Glutamatergic neuron (in vitro differentiated cells): ENCODE measurements around the gene UCN2. TPM values are rescaled to one million over a fixed set of nuclear protein-coding genes. Genes with fewer than 3 reads are reported as not detected.

ENCODE experiments used
- DNase-seq: peaks from one replicate; pipeline ENCODE4 v3.0.0; 2022
- H3K27ac Mint-ChIP-seq: one replicate; pipeline ENCODE4 v1.8.0; 2020; ENCODE audit warnings: mild to moderate bottlenecking, mixed read lengths, inconsistent platforms; ENCODE audit not compliant: unreplicated experiment
- H3K27me3 Mint-ChIP-seq: one replicate; pipeline ENCODE4 v1.8.0; 2020; ENCODE audit warnings: mild to moderate bottlenecking, moderate library complexity, mixed read lengths, inconsistent platforms; ENCODE audit not compliant: unreplicated experiment
- H3K36me3 Mint-ChIP-seq: one replicate; pipeline ENCODE4 v1.8.0; 2020; ENCODE audit warnings: mild to moderate bottlenecking, mixed read lengths, inconsistent platforms; ENCODE audit not compliant: unreplicated experiment
- H3K4me1 Mint-ChIP-seq: one replicate; pipeline ENCODE4 v1.8.0; 2020; ENCODE audit warnings: mild to moderate bottlenecking, low read depth, mixed read lengths, inconsistent platforms; ENCODE audit not compliant: unreplicated experiment
- H3K4me3 Mint-ChIP-seq: one replicate; pipeline ENCODE4 v1.8.0; 2020; ENCODE audit warnings: mild to moderate bottlenecking, mixed read lengths, inconsistent platforms; ENCODE audit not compliant: unreplicated experiment
- H3K9me3 Mint-ChIP-seq: one replicate; pipeline ENCODE4 v1.8.0; 2020; ENCODE audit warnings: mild to moderate bottlenecking, moderate library complexity, mixed read lengths, inconsistent platforms; ENCODE audit not compliant: unreplicated experiment
- CTCF ChIP-seq: fragments of 200-600 bp; sonication (generic); IDR thresholded peaks from one replicate; pipeline ENCODE4 v1.5.0; 2021; ENCODE audit not compliant: partially characterized antibody, unreplicated experiment
- total RNA-seq: library from RNA; stranded (reverse); fragmentation: NEBNext Ultra II Directional; extraction: Animal tissue kit (Norgen Biotek cat#: 25700); gene quantifications from one replicate; pipeline ENCODE4 v1.2.1, GENCODE V29; 2021; ENCODE audit not compliant: unreplicated experiment

The UCN2 gene
- total RNA-seq, 1 donor from 2014 or later = 4.3 TPM

DNA sequence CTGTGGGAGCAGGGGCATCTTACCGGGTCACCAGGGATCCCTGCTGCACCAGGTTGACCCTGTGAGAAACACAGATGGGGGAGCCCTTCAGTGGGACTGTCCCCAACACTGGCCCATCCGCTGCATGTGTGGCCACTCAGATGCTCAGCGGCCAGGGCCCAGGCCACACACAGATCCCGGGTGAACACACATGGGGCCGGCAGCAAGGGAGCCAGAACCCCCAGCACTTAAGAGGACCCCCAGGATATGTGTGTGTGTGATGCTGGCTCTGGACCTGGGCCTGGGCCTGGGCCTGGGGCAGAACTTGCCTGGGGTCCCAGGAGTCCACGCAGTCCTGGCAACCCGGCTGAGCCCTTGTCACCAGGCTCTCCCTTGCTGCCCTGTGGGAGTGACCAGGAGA is 4.9 kb upstream of the UCN2 start:
- TF ChIP-seq CTCF = no peak
- H3K27me3 Mint-ChIP-seq = peaks cover 18% of the 10 kb centered on the region
- no peak overlapping the region for H3K4me3 Mint-ChIP-seq
- peaks cover 12% of the 10 kb centered on the region for H3K9me3 Mint-ChIP-seq
- peaks cover 13% of the 10 kb centered on the region for H3K4me1 Mint-ChIP-seq
- H3K36me3 Mint-ChIP-seq = no peaks in the 10 kb centered on the region
- DNase-seq = no peak
- H3K27ac Mint-ChIP-seq = no peak overlapping the region

DNA sequence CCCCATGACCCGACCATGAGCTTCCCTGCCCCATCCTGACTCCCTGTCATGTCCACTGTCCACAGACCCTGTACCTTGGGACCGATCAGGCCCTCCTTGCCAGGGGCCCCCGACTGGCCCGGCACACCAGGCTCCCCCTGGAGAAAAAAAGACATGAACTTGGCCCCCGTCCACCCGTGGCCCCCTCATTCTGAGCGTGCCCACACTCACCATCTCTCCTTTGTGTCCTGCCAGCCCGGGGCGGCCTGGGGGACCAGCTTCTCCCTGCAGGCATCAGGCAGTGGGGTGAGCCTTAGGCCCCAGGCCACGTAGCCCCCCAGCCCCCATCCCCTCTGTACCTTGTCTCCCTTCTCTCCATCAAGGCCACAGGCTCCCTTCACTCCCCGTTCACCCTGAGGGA is 3.9 kb upstream of the UCN2 start:
- Mint-ChIP-seq H3K4me3 (no peak overlapping the region), H3K36me3 (no peaks in the 10 kb centered on the region), H3K27me3 (peaks cover 23% of the 10 kb centered on the region), H3K4me1 (peaks cover 20% of the 10 kb centered on the region), H3K9me3 (peaks cover 18% of the 10 kb centered on the region), H3K27ac (no peak overlapping the region)
- TF ChIP-seq CTCF = no peak
- DNase-seq = no peak

- H3K27me3 Mint-ChIP-seq = peaks cover 23% of the 10 kb centered on the region
- peaks cover 18% of the 10 kb centered on the region for H3K9me3 Mint-ChIP-seq
- no peak for TF ChIP-seq CTCF
- H3K4me3 Mint-ChIP-seq = no peak overlapping the region
- no peaks in the 10 kb centered on the region for H3K36me3 Mint-ChIP-seq
- H3K27ac Mint-ChIP-seq = no peak overlapping the region
- no peak for DNase-seq
- peaks cover 20% of the 10 kb centered on the region for H3K4me1 Mint-ChIP-seq
Observed at GRCh38 chr3:48567090-48567489, 3.5 kb upstream of the UCN2 start.

DNA sequence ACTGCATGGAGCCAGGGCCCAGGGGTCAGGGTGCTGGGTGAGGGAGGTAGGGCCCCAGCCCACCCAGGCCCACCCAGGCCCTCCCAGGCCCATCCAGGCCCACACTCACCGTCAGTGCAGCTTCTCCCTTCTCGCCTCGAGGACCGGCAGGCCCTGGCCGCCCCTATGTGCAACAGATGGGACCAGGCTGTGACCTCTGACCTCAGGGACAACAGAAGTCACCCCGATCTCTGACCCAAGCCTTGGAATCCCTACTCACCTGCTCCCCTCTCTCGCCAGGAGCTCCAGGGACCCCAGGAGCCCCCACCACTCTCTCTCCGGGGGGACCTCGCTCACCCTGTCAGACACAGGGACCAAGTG is 2.8 kb upstream of the UCN2 start:
- Mint-ChIP-seq H3K36me3 (no peaks in the 10 kb centered on the region), H3K27me3 (peaks cover 23% of the 10 kb centered on the region), H3K9me3 (peaks cover 18% of the 10 kb centered on the region), H3K27ac (no peak overlapping the region), H3K4me3 (no peak overlapping the region), H3K4me1 (peaks cover 20% of the 10 kb centered on the region)
- no peak for TF ChIP-seq CTCF
- no peak for DNase-seq

DNA sequence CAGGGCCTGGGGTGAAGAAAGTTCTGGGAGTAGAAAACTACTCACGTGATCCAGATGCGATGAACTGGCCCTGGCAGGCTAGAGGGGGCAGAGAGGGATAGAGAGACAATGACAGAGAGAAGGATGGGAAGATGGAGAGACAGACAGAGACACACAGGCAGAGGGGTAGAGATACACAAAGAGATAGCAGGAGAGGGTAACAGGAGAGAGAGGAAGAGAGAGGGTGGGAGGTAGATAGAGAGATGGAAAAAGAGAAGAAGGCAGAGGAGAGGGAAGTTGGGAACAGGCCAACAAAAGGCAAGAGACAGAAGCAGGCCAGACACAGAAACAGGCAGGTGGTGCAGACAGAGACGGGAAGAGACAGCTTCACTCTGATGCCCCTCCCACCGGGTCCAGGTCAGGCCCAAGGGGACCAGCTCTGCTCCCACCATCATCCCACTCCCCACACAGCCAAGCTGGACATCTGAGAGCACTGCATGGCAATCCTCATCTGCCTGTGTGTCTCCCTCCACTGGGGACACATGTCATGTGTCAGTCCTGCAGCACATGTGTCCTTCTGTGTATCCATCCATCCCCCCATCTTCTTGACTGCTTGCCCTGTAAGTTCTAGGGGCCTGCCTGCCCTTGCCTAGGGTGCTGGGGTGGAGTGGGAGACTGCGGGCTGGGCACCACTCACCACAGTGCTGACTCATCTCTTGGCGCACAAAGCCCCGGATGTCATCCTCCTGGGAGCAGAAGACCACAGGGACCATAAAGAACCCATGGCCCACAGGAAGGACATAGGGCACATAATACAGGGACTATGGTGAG is 2.2 kb upstream of the UCN2 start:
- H3K36me3 Mint-ChIP-seq = no peaks in the 10 kb centered on the region
- no peak for TF ChIP-seq CTCF
- H3K4me3 Mint-ChIP-seq = peak overlapping the region; percentile 41
- peak overlapping the region; percentile 90 for H3K27ac Mint-ChIP-seq
- peaks cover 24% of the 10 kb centered on the region for H3K4me1 Mint-ChIP-seq
- H3K9me3 Mint-ChIP-seq = peaks cover 18% of the 10 kb centered on the region
- H3K27me3 Mint-ChIP-seq = peaks cover 25% of the 10 kb centered on the region
- DNase-seq = no peak
